Hindlimb muscle (tissue), 1 donor: ENCODE results near the gene GLUD1. TPM values are rescaled to one million over a fixed set of nuclear protein-coding genes. Genes with fewer than 3 reads are reported as not detected.

ENCODE experiments used
- polyA plus RNA-seq: library from polyadenylated mRNA; unstranded; fragments of 120-200 nt; gene quantifications from one replicate; pipeline ENCODE4 v1.2.1, GENCODE V29; 2013; ENCODE audit not compliant: insufficient read length

The GLUD1 gene
- polyA plus RNA-seq, 1 donor, result 54.5 TPM

Other genes starting within 250 kb of the GLUD1 start
- 25.3 TPM for gene MMRN2, start 137.2 kb downstream of the GLUD1 start, polyA plus RNA-seq
- gene SNCG, start 136.2 kb downstream of the GLUD1 start, polyA plus RNA-seq, result 4.7 TPM
- 11.6 TPM for gene ADIRF, start 126.4 kb downstream of the GLUD1 start, polyA plus RNA-seq
- not detected for gene FAM25A, start 74.5 kb downstream of the GLUD1 start, polyA plus RNA-seq
- gene SHLD2, start 363 bp upstream of the GLUD1 start, polyA plus RNA-seq, result 17.5 TPM
- gene NUTM2A, start 130.6 kb upstream of the GLUD1 start, polyA plus RNA-seq, result 3.5 TPM